ENCODE results near the gene ITCH.
"Not testable (repeated sequence)": the region's sequence is repeated elsewhere in the genome, so short reads cannot be mapped to it uniquely, and the experiment has no call there.

GRCh38 chr20:34400776-34401175, 37.7 kb downstream of the ITCH start:
- TF ChIP-seq CTCF (IDR thresholded peaks at IDR 0.05); POLR2A (IDR thresholded peaks at IDR 0.05; ENCODE audit: low read depth): not testable (repeated sequence)
